Stimulated activated CD4-positive, alpha-beta T cell treated with anti-CD3 and anti-CD28 coated beads, Interleukin-4, amount 100 ng/mL, for 1 hour (primary cell): ENCODE results near the gene CAPN2.
"Not testable (repeated sequence)": the region's sequence is repeated elsewhere in the genome, so short reads cannot be mapped to it uniquely, and the experiment has no call there.

ENCODE experiments used
- DNase-seq: peaks from one replicate; pipeline ENCODE4 v3.0.0-alpha.2; 2020

Gene CAPN2

GRCh38 chr1:223794136-223794880 is 82.0 kb downstream of the CAPN2 start:
- no peak for DNase-seq

- DNase-seq, result no peak
Measured at GRCh38 chr1:223796210-223796609, 83.9 kb downstream of the CAPN2 start.

DNA sequence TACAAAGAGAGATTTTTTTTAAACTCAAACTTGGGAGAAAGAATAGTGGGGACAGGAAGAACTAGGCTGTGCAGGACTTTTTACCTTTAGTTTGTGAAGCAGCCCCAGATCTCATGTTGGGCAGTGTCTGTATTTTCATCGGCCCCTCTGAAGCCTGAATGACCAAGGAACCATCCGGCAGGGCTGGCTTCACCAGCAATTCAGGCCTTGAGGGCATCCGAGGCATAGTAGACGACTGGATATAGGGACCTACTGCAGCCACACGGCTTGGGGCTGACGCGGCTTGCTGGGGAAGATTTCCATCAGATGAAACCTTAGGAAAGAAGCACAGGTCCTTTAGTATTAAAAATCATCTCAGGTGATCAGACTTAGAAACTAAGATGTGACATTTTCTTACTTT is 89.7 kb downstream of the CAPN2 start:
- DNase-seq, result no peak

DNA sequence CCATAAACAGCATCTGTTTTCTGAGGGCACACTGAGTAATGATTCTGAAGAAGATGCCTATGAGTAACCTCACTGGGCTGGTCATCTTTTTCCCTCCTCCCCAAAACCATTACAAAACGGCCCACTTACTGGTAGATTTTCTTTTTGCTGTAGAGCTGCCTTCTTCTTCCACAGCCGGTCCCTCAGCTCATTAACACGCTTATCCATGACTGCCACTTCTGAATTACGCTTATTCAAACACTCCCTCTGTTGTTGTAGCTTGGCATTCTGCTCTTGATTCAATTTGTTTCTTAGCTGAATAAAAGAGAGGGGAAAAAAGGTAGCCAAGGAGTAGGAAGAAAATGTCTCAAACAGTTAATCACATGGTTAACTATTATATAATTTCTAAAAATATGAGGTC is 90.3 kb downstream of the CAPN2 start:
- no peak for DNase-seq

DNA sequence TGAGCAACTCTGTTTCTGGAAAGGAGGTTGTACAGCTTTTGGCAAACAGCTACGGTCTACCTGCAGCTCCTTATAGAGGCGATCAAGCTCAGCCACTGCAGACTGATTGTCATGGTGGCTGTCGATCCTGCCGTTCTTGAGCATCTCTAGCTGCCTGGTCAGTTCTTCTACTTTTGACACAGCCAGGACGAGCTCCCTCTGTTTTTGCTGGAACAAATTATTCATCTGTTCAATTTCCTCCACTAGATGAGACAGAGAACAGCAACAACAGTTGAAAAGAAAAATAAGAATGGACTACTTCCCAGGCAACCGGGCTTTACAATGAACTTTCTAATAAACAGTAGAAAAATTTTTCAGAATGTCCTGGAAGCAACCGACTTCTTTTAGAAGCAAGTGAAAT is 90.9 kb downstream of the CAPN2 start:
- no peak for DNase-seq

- DNase-seq, result not testable (repeated sequence)
Measured at GRCh38 chr1:223809905-223810304, 97.6 kb downstream of the CAPN2 start.

- no peak for DNase-seq
Measured at GRCh38 chr1:223810586-223810985, 98.2 kb downstream of the CAPN2 start.

DNA sequence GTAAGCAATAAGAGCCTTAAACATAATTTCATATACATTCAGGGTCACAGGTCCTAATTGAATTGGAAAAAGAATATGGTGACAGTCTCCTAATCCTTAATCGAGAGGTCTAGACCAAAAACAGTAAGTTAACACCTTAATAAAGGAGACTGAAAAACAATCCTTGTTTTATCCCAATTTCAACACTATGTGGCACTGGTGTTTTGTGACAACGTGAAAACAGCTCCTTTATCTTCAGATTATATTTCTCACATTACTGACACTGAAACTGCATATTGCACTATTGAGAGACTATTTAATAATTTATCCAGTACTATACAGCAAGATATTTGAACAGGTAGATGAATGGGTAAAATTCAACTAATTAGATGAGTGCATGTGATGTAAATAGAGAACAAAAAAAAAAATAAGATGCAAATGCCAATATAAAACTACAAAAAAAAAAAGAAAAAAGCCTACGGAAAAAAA is 99.3 kb downstream of the CAPN2 start:
- DNase-seq, result no peak

GRCh38 chr1:223813645-223814044 is 101.3 kb downstream of the CAPN2 start:
- DNase-seq, result no peak

DNA sequence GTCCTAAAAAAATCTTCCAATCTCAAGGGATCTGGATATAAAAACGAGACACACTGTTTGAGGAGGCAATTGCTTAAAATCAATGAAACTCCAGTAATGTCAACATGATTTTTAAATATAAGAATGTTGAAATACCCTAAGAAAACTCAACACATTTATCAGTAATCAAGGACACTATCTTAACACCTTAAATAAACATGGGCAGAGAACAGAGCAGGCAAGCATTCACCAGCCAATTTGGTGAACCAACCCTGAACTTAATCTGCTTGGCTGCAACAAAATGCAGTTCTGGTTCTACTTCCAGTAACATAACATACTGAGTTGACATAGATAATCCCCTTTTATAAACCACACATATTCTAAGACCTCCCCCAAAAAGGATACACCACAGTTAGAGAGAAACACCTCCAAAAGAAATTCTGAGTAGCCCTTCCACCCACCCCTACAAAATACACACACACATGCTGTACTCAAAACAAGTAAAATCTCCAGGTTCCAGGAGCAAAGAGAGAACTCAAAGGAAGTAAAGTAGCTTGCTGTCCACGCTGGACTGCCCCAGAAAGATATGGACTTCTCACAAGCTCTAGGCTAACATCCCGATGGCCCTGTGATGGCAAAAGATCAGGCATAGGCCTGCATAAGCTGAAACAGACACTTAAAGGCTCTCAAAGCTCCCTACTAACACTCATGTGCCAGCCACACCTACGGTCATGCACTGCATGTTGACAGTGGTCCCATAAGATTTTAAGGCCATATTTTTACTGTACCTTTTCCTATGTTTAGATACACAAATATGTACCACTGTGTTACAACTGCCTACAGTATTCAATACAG is 102.9 kb downstream of the CAPN2 start:
- DNase-seq, result no peak

DNA sequence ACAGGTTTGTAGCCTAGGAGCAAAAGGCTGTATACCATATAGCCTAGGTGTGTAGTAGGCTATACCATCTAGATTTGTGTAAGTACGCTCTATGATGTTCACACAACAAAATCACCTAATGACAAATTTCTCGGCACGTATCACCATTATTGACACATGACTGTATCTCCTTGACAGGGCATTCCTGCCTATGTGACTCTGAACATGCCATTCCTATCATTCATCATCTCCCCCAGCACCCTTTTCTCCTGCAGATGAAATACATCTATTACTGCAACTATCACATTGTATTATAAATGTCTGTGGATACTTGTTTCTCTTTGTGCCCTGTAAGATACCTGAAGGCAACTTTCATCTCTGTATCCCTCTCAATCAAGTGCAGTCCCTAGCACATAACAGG is 103.5 kb downstream of the CAPN2 start:
- DNase-seq, result no peak

GRCh38 chr1:223817265-223817664 is 104.9 kb downstream of the CAPN2 start:
- DNase-seq, result not testable (repeated sequence)

- no peak for DNase-seq
Measured at GRCh38 chr1:223819730-223820514, 107.6 kb downstream of the CAPN2 start.

DNA sequence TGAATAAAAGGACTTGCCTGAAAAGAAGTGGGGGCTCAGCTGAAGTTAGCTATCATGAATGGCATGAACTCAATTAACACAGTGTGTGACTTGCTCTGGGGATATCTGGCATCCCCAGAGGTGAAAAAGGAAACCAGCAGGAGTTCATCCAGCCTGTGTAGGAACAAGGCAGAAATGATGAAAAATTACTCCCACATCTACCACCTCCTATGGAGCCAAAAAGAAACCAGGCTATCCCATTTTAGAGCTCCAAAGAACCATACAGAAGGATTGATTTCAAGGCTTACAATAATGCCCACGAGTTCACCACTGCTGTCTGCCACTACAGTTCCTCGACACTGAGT is 108.1 kb downstream of the CAPN2 start:
- DNase-seq, result no peak

DNA sequence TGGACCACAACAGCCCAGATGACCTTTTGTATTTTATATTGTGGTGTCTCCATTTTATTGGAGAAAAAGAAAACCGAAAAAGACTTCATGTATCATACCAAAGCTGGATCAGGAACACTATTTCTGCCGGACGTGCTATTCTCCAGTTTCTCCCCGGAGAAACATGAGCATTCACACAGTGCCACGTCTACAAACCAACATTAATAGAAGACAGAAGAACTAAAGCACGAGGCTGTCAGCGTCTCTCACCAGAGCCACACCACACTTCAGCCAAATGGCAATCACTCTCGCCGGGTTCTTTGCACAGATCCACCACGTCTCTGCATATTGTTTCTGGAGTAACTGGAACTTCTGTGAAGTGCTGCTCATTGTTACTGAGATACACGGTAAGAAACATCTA is 108.6 kb downstream of the CAPN2 start:
- DNase-seq, result no peak

GRCh38 chr1:223824287-223824686 is 111.9 kb downstream of the CAPN2 start:
- no peak for DNase-seq

DNA sequence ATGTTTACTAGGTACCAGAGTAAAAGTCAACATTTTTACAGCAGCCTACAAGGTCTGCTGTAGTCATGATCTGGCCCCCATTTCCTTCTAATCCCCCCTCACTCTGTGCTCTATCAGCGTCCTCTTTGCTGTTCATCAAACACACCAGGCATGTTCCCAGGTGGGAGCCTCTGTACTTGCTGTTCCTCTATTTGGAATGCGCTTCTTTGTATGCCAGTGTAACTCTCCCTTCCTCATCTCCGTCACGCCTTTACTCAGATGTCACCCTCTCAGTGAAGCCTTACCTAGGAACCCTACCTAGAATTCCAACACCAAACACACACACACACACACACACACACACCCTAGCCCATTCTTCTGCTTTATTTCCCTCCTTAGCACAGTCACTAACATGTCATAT is 112.4 kb downstream of the CAPN2 start:
- no peak for DNase-seq
